HG02852 (cell line): Measurements from ENCODE around the gene GJC1.
"Not testable (repeated sequence)": the region's sequence is repeated elsewhere in the genome, so short reads cannot be mapped to it uniquely, and the experiment has no call there.

ENCODE experiments used
- ATAC-seq: cut with Tn5 transposase; IDR thresholded peaks from one replicate; pipeline ENCODE4 v1.9.1; 2021; ENCODE audit warnings: mild to moderate bottlenecking, moderate library complexity; ENCODE audit not compliant: unreplicated experiment

GJC1 gene

GRCh38 chr17:44846206-44846605 is 16.1 kb upstream of the GJC1 start:
- no peak for ATAC-seq

GRCh38 chr17:44844390-44844830 is 14.3 kb upstream of the GJC1 start:
- ATAC-seq, result no peak

GRCh38 chr17:44842748-44843147 is 12.7 kb upstream of the GJC1 start:
- no peak for ATAC-seq

- no peak for ATAC-seq
Measured at GRCh38 chr17:44840936-44841335, 10.8 kb upstream of the GJC1 start.

- no peak for ATAC-seq
Measured at GRCh38 chr17:44840274-44840673, 10.2 kb upstream of the GJC1 start.

GRCh38 chr17:44837196-44837595 is 7.1 kb upstream of the GJC1 start:
- ATAC-seq, result no peak

- no peak for ATAC-seq
Measured at GRCh38 chr17:44832805-44833204, 2.7 kb upstream of the GJC1 start.

- ATAC-seq, result no peak
Measured at GRCh38 chr17:44831371-44831770, 1.3 kb upstream of the GJC1 start.

- ATAC-seq, result no peak
Measured at GRCh38 chr17:44830359-44831288, 537 bp upstream of the GJC1 start.

- no peak for ATAC-seq
Measured at GRCh38 chr17:44828919-44829522, 1.1 kb downstream of the GJC1 start.

GRCh38 chr17:44827863-44828262 is 2.2 kb downstream of the GJC1 start:
- no peak for ATAC-seq

- ATAC-seq, result no peak
Measured at GRCh38 chr17:44826123-44826790, 3.8 kb downstream of the GJC1 start.

GRCh38 chr17:44825236-44825635 is 4.9 kb downstream of the GJC1 start:
- not testable (repeated sequence) for ATAC-seq

GRCh38 chr17:44820631-44821212 is 9.4 kb downstream of the GJC1 start:
- ATAC-seq, result no peak

GRCh38 chr17:44818508-44818907 is 11.6 kb downstream of the GJC1 start:
- not testable (repeated sequence) for ATAC-seq

- ATAC-seq, result no peak
Measured at GRCh38 chr17:44812263-44812662, 17.8 kb downstream of the GJC1 start.

- not testable (repeated sequence) for ATAC-seq
Measured at GRCh38 chr17:44808656-44809388, 21.3 kb downstream of the GJC1 start.

GRCh38 chr17:44808156-44808555 is 21.9 kb downstream of the GJC1 start:
- ATAC-seq, result no peak

GRCh38 chr17:44807817-44808155 is 22.3 kb downstream of the GJC1 start:
- no peak for ATAC-seq

GRCh38 chr17:44807093-44807816 is 22.8 kb downstream of the GJC1 start:
- ATAC-seq, result no peak
